NT2/D1 (cell line): ENCODE data around the gene EML4.
"Not testable (repeated sequence)": the region's sequence is repeated elsewhere in the genome, so short reads cannot be mapped to it uniquely, and the experiment has no call there.

ENCODE experiments used
- DNase-seq: peaks from one replicate; pipeline ENCODE4 v3.0.0-alpha.2; 2011; ENCODE audit warnings: low read depth, low spot score
- H3K27me3 ChIP-seq: 2 replicates; pipeline ENCODE4 v1.6.0; 2011; ENCODE audit warnings: mild to moderate bottlenecking; ENCODE audit not compliant: insufficient read length, insufficient read depth
- H3K36me3 ChIP-seq: 2 replicates; pipeline ENCODE4 v1.6.1; 2011; ENCODE audit warnings: mild to moderate bottlenecking, low read length, mixed read lengths; ENCODE audit not compliant: insufficient read depth, insufficient read length
- H3K4me1 ChIP-seq: 2 replicates; pipeline ENCODE4 v1.5.1; 2011; ENCODE audit not compliant: insufficient read depth, insufficient read length
- H3K4me3 ChIP-seq: 2 replicates; pipeline ENCODE4 v1.5.1; 2011; ENCODE audit warnings: low read depth; ENCODE audit not compliant: insufficient read length
- H3K9ac ChIP-seq: 2 replicates; pipeline ENCODE4 v1.6.0; 2011; ENCODE audit warnings: low read depth; ENCODE audit not compliant: insufficient read length
- H3K9me3 ChIP-seq: 2 replicates; pipeline ENCODE4 v1.5.1; 2011; ENCODE audit warnings: mild to moderate bottlenecking, low read length; ENCODE audit not compliant: insufficient read depth
- SUZ12 ChIP-seq: IDR thresholded peaks from 2 replicates; pipeline ENCODE4 v1.6.1; 2011; ENCODE audit not compliant: insufficient read length, insufficient read depth; ENCODE audit errors: extremely low read depth
- YY1 ChIP-seq: IDR thresholded peaks from 2 replicates; pipeline ENCODE4 v1.6.1; 2011; ENCODE audit not compliant: insufficient read length, insufficient read depth
- ZNF274 ChIP-seq: IDR thresholded peaks from 2 replicates; pipeline ENCODE4 v1.6.1; 2011; ENCODE audit warnings: mild to moderate bottlenecking, low read depth, low read length

The EML4 gene

GRCh38 chr2:42170619-42171395 lies 1.7 kb downstream of the EML4 start:
- Histone ChIP-seq H3K4me3 (peak overlapping the region; percentile 87), H3K36me3 (no peaks in the 10 kb centered on the region), H3K9me3 (no peaks in the 10 kb centered on the region), H3K27me3 (no peaks in the 10 kb centered on the region), H3K9ac (peak overlapping the region; percentile 87), H3K4me1 (no peaks in the 10 kb centered on the region)
- no peak for DNase-seq
- TF ChIP-seq ZNF274 (no peak), YY1 (no peak), SUZ12 (no peak)

- no peaks in the 10 kb centered on the region for H3K27me3 ChIP-seq
- no peaks in the 10 kb centered on the region for H3K4me1 ChIP-seq
- H3K9ac ChIP-seq, result no peak overlapping the region
- no peaks in the 10 kb centered on the region for H3K9me3 ChIP-seq
- TF ChIP-seq YY1 (no peak), SUZ12 (no peak), ZNF274 (no peak)
- no peak overlapping the region for H3K4me3 ChIP-seq
- H3K36me3 ChIP-seq, result no peaks in the 10 kb centered on the region
- no peak for DNase-seq
Measured at GRCh38 chr2:42171396-42171980, 2.3 kb downstream of the EML4 start.

- no peaks in the 10 kb centered on the region for H3K36me3 ChIP-seq
- DNase-seq, result no peak
- no peaks in the 10 kb centered on the region for H3K27me3 ChIP-seq
- TF ChIP-seq ZNF274 (no peak), SUZ12 (no peak), YY1 (no peak)
- H3K4me3 ChIP-seq, result no peak overlapping the region
- no peak overlapping the region for H3K9ac ChIP-seq
- no peaks in the 10 kb centered on the region for H3K4me1 ChIP-seq
- no peaks in the 10 kb centered on the region for H3K9me3 ChIP-seq
Measured at GRCh38 chr2:42172020-42172419, 2.9 kb downstream of the EML4 start.

DNA sequence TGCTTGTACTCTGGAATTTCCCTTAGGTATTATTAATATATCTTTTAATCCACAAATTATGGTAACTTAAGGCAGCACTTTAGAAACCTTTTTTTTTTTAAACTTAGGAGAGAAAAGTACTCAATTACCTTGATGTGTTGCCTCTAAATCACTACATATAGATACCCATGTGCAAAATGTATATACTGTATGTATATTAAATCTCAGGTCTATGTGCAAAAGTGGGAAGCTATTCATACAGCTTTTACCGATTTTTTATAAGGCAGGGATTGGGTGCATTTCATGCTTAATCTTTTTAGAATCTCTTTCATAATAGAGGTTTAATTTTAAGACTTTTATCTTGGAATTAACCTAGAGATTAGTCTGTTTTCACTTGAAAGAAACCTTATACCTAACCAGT lies 3.4 kb downstream of the EML4 start:
- Histone ChIP-seq H3K9ac (no peak overlapping the region), H3K4me1 (no peaks in the 10 kb centered on the region), H3K9me3 (no peaks in the 10 kb centered on the region), H3K36me3 (no peaks in the 10 kb centered on the region), H3K27me3 (no peaks in the 10 kb centered on the region), H3K4me3 (no peak overlapping the region)
- no peak for TF ChIP-seq ZNF274
- no peak for TF ChIP-seq YY1
- TF ChIP-seq SUZ12, result no peak
- no peak for DNase-seq

DNA sequence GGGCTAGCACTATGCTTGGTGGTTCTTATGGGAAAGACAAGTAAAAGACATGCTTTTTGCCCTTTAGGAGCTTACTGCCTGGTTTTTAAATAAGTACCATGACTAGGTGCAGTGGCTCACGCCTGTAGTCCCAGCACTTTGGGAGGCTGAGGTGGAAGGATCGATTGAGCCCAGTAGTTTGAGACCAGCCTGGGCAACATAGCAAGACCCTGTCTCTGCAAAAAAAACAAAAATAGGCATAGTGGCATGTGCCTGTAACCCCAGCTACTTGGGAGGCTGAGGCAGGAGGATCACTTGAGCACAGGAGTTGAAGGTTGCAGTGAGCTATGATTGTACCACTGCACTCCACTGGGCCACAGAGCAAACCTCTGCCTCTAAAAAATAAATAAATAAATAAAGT lies 4.3 kb downstream of the EML4 start:
- not testable (repeated sequence) for H3K9ac ChIP-seq

DNA sequence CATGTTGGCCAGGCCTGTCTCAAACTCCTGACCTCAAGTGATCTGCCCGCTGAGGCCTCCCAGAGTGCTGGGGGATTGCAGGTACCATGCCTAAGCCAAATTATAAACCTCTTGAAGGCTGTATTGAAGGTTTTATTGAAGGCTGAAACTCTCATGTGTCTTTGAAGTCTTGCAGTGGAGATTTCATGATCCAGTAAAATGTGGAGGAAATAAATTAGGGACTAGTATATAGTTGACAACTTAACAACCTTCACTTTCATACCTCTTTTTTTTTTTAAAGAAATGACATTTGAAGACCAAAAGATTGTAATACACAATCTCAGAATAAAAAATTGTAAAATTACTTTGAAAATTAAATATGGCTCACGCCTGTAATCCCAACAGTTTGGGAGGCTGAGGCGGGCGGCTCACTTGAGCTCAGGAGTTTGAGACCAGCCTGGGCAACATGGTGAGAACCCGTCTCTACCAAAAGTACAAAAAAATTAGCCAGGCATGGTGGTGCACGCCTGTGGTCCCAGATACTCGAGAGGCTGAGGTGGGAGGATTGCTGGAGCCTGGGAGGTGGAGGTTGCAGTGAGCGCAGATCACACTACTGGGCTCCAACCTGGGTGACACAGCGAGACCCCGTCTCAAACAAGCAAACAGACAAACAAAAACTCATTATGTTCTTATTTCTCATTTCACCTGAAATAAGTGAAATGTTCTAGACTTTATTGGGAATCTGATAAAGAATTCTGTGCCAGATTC lies 8.0 kb downstream of the EML4 start:
- H3K4me1 ChIP-seq, result no peaks in the 10 kb centered on the region
- peaks cover 6% of the 10 kb centered on the region for H3K36me3 ChIP-seq
- H3K4me3 ChIP-seq, result no peak overlapping the region
- TF ChIP-seq ZNF274 (no peak), SUZ12 (no peak), YY1 (no peak)
- DNase-seq, result no peak
- no peaks in the 10 kb centered on the region for H3K9me3 ChIP-seq
- no peak overlapping the region for H3K9ac ChIP-seq
- no peaks in the 10 kb centered on the region for H3K27me3 ChIP-seq

More for the DNA sequence above, 4.3 kb downstream of the EML4 start:
- H3K4me3 ChIP-seq, H3K4me1 ChIP-seq, H3K36me3 ChIP-seq, H3K27me3 ChIP-seq, H3K9me3 ChIP-seq, DNase-seq: not testable (repeated sequence)

GRCh38 chr2:42178335-42178734 lies 9.2 kb downstream of the EML4 start:
- TF ChIP-seq ZNF274 (no peak), SUZ12 (no peak), YY1 (no peak)
- Histone ChIP-seq H3K9ac (no peak overlapping the region), H3K4me3 (no peak overlapping the region), H3K9me3 (no peaks in the 10 kb centered on the region), H3K27me3 (no peaks in the 10 kb centered on the region), H3K4me1 (no peaks in the 10 kb centered on the region), H3K36me3 (peaks cover 6% of the 10 kb centered on the region)
- no peak for DNase-seq
